HL-60 (cell line): Measurements from ENCODE around the gene KIRREL2.
"Not testable (repeated sequence)": the region's sequence is repeated elsewhere in the genome, so short reads cannot be mapped to it uniquely, and the experiment has no call there.

Experiments
- DNase-seq, 2 experiments: peaks; one replicate each; pipeline ENCODE4 v3.0.0-alpha.2; 2010 to 2020; ENCODE audit warnings: low read depth in 1 of 2, low spot score in 1 of 2
- H3K27ac ChIP-seq: fragments of 250-450 bp; sonication (Bioruptor Pico); replicated peaks from 2 replicates; pipeline ENCODE4 v1.5.1; 2020; ENCODE audit warnings: mild to moderate bottlenecking, moderate library complexity
- H3K27me3 ChIP-seq: fragments of 250-450 bp; sonication (Bioruptor Pico); 2 replicates; pipeline ENCODE4 v1.5.1; 2021; ENCODE audit warnings: mild to moderate bottlenecking, moderate library complexity; ENCODE audit not compliant: insufficient read depth, poor library complexity, severe bottlenecking
- H3K4me3 ChIP-seq: replicated peaks from 2 replicates; pipeline ENCODE4 v1.5.1; 2011; ENCODE audit warnings: mild to moderate bottlenecking, control low read depth, low read length; ENCODE audit not compliant: insufficient read depth
- CTCF ChIP-seq: IDR thresholded peaks from one replicate; pipeline ENCODE4 v1.5.1; 2011; ENCODE audit warnings: low read length, control low read depth, inconsistent platforms; ENCODE audit not compliant: insufficient read depth
- GABPA ChIP-seq: IDR thresholded peaks from 2 replicates; pipeline ENCODE4 v1.6.1; 2012; ENCODE audit warnings: low read depth
- POLR2AphosphoS5 ChIP-seq: IDR thresholded peaks from 2 replicates; pipeline ENCODE4 v1.6.1; 2012; ENCODE audit warnings: low read depth
- SPI1 ChIP-seq: IDR thresholded peaks from 2 replicates; pipeline ENCODE4 v1.6.1; 2012; ENCODE audit warnings: low read depth, mild to moderate bottlenecking, borderline replicate concordance
- TF ChIP-seq, protein P1 (sequence below): IDR thresholded peaks from 2 replicates; pipeline ENCODE4 v1.6.1; 2012; ENCODE audit warnings: low read depth; ENCODE audit not compliant: insufficient replicate concordance

Gene KIRREL2

GRCh38 chr19:35833972-35834371 is 22.7 kb upstream of the KIRREL2 start:
- H3K4me3 ChIP-seq: no peak overlapping the region
- peaks cover 4% of the 10 kb centered on the region for H3K27me3 ChIP-seq
- no peak overlapping the region for H3K27ac ChIP-seq
- DNase-seq: no peak
- TF ChIP-seq GABPA (no peak), SPI1 (no peak), CTCF (no peak), POLR2AphosphoS5 (no peak)
- TF ChIP-seq, protein P1, sequence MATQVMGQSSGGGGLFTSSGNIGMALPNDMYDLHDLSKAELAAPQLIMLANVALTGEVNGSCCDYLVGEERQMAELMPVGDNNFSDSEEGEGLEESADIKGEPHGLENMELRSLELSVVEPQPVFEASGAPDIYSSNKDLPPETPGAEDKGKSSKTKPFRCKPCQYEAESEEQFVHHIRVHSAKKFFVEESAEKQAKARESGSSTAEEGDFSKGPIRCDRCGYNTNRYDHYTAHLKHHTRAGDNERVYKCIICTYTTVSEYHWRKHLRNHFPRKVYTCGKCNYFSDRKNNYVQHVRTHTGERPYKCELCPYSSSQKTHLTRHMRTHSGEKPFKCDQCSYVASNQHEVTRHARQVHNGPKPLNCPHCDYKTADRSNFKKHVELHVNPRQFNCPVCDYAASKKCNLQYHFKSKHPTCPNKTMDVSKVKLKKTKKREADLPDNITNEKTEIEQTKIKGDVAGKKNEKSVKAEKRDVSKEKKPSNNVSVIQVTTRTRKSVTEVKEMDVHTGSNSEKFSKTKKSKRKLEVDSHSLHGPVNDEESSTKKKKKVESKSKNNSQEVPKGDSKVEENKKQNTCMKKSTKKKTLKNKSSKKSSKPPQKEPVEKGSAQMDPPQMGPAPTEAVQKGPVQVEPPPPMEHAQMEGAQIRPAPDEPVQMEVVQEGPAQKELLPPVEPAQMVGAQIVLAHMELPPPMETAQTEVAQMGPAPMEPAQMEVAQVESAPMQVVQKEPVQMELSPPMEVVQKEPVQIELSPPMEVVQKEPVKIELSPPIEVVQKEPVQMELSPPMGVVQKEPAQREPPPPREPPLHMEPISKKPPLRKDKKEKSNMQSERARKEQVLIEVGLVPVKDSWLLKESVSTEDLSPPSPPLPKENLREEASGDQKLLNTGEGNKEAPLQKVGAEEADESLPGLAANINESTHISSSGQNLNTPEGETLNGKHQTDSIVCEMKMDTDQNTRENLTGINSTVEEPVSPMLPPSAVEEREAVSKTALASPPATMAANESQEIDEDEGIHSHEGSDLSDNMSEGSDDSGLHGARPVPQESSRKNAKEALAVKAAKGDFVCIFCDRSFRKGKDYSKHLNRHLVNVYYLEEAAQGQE: no peak

GRCh38 chr19:35836096-35836495 is 20.6 kb upstream of the KIRREL2 start:
- DNase-seq, H3K27me3 ChIP-seq, H3K4me3 ChIP-seq, H3K27ac ChIP-seq: not testable (repeated sequence)

GRCh38 chr19:35841961-35842595 is 14.6 kb upstream of the KIRREL2 start:
- H3K27ac ChIP-seq: no peak overlapping the region
- TF ChIP-seq GABPA (no peak), CTCF (no peak), SPI1 (no peak), POLR2AphosphoS5 (no peak)
- TF ChIP-seq, protein P1: no peak
- no peak for DNase-seq
- no peak overlapping the region for H3K4me3 ChIP-seq
- H3K27me3 ChIP-seq: peaks cover 35% of the 10 kb centered on the region

DNA sequence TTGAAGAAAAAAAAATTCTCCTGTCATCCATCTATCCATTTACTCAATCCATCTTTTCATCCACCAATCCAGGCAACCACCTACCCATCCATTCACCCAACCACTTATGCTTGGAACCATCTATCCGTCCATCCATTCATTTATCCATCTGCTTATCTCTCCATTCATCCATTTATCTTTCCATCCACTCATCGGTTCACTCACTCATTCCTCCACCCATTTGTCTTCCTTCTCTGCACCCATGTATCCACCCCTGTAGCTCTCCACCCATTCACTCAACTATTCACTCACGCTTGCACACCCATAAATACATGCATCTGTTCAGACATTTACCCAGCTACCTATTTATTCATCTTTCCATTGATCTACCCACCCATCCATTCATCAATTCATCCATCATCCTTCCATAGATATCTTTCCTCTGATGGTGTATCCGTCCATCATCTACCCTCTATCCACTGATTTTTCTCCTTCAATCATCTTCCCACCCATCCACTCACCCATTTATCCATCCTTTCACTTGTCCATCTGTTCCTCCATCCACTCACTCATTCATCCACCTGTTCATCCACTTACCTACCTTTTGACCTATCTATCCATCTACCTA is 13.9 kb upstream of the KIRREL2 start:
- DNase-seq: no peak
- H3K4me3 ChIP-seq: no peak overlapping the region
- H3K27me3 ChIP-seq: peaks cover 34% of the 10 kb centered on the region
- TF ChIP-seq CTCF (no peak), SPI1 (no peak), POLR2AphosphoS5 (no peak), GABPA (no peak)
- TF ChIP-seq, protein P1: no peak
- no peak overlapping the region for H3K27ac ChIP-seq
